IMR-90 (cell line): ENCODE results near the gene HS3ST1. TPM values are rescaled to one million over a fixed set of nuclear protein-coding genes. Genes with fewer than 3 reads are reported as not detected.

Source experiments
- ATAC-seq: fragments of 200-7000 bp; cut with Tn5 transposase; 2 replicates; pipeline ENCODE4 v1.9.1; 2020; ENCODE audit warnings: low read depth, mild to moderate bottlenecking, moderate library complexity
- BruUV-seq: library from RNA; stranded (reverse); fragments of 400-500 nt; replicated peaks from 2 replicates; lab custom pipeline; 2021; lab: Mats Ljungman, UMichigan
- CTCF ChIA-PET: fragments of 300-600 bp; formaldehyde crosslinking; extraction: SDS; loops from one replicate; lab custom pipeline; 2021; ENCODE audit warnings: antibody characterized with exemption; lab: Yijun Ruan, JAX
- POLR2A ChIA-PET: fragments of 300-600 bp; sonication (Branson Sonifier 250); formaldehyde crosslinking; loops from one replicate; lab custom pipeline; 2022; ENCODE audit warnings: antibody characterized with exemption; ENCODE audit not compliant: unreplicated experiment; lab: Charles Lee
- DNase-seq: peaks from one replicate; pipeline ENCODE4 v3.0.0; 2013
- H2AFZ ChIP-seq: replicated peaks from 2 replicates; pipeline ENCODE3; 2013; ENCODE audit warnings: low read length, mild to moderate bottlenecking; ENCODE audit not compliant: poor library complexity
- H2AK5ac ChIP-seq: 2 replicates; pipeline ENCODE4 v1.6.1; 2013; ENCODE audit warnings: low read depth, low read length, inconsistent platforms
- H2AK9ac ChIP-seq: replicated peaks from 2 replicates; pipeline ENCODE3; 2013; ENCODE audit warnings: mild to moderate bottlenecking, low read depth, low read length, moderate library complexity; ENCODE audit not compliant: poor library complexity
- H2BK120ac ChIP-seq: 2 replicates; pipeline ENCODE4 v1.6.1; 2013; ENCODE audit warnings: low read depth, low read length, inconsistent platforms
- H2BK15ac ChIP-seq: 3 replicates; pipeline ENCODE4 v1.6.1; 2013; ENCODE audit warnings: low read depth, low read length, inconsistent platforms
- H2BK20ac ChIP-seq: 2 replicates; pipeline ENCODE4 v1.6.1; 2013; ENCODE audit warnings: low read depth, mild to moderate bottlenecking, inconsistent platforms, low read length, moderate library complexity
- H2BK5ac ChIP-seq: 2 replicates; pipeline ENCODE4 v1.6.1; 2013; ENCODE audit warnings: mild to moderate bottlenecking, low read depth, low read length, inconsistent platforms; ENCODE audit not compliant: poor library complexity, severe bottlenecking
- H3K14ac ChIP-seq: replicated peaks from 2 replicates; pipeline ENCODE4 v1.6.1; 2013; ENCODE audit warnings: low read depth, low read length, inconsistent platforms
- H3K18ac ChIP-seq: 2 replicates; pipeline ENCODE4 v1.6.1; 2013; ENCODE audit warnings: low read depth, low read length, control low read depth
- H3K23ac ChIP-seq: 2 replicates; pipeline ENCODE4 v1.6.1; 2013; ENCODE audit warnings: low read depth, low read length, inconsistent platforms
- H3K27ac ChIP-seq: 2 replicates; pipeline ENCODE4 v1.5.1; 2013; ENCODE audit warnings: mild to moderate bottlenecking, control low read depth, low read length; ENCODE audit not compliant: insufficient read depth
- H3K27me3 ChIP-seq: 2 replicates; pipeline ENCODE4 v1.6.1; 2013; ENCODE audit warnings: low read length; ENCODE audit not compliant: control insufficient read depth, insufficient read depth
- H3K36me3 ChIP-seq: 2 replicates; pipeline ENCODE4 v1.6.1; 2013; ENCODE audit warnings: low read length, mixed read lengths; ENCODE audit not compliant: control insufficient read depth, insufficient read depth
- H3K4ac ChIP-seq: 2 replicates; pipeline ENCODE4 v1.6.1; 2013; ENCODE audit warnings: low read depth, low read length, inconsistent platforms
- H3K4me1 ChIP-seq: 2 replicates; pipeline ENCODE4 v1.6.1; 2013; ENCODE audit warnings: low read length, mixed read lengths; ENCODE audit not compliant: control insufficient read depth, insufficient read depth
- H3K4me2 ChIP-seq: 2 replicates; pipeline ENCODE4 v1.6.1; 2013; ENCODE audit warnings: low read depth, mild to moderate bottlenecking, control low read depth, low read length, moderate library complexity
- H3K4me3 ChIP-seq: 2 replicates; pipeline ENCODE4 v1.5.1; 2013; ENCODE audit warnings: low read depth, mild to moderate bottlenecking, control low read depth, low read length, moderate library complexity; ENCODE audit not compliant: insufficient read depth
- H3K56ac ChIP-seq: 2 replicates; pipeline ENCODE4 v1.6.1; 2013; ENCODE audit warnings: low read length, inconsistent platforms; ENCODE audit not compliant: insufficient read depth; ENCODE audit errors: extremely low read depth
- H3K79me1 ChIP-seq, 2 experiments: 2 replicates each; pipeline ENCODE4 v1.6.1; 2013; ENCODE audit warnings: low read length in 2 of 2, inconsistent platforms in 1 of 2, low read depth in 1 of 2
- H3K9ac ChIP-seq: 2 replicates; pipeline ENCODE4 v1.6.1; 2013; ENCODE audit warnings: low read depth, low read length, control low read depth
- H3K9me1 ChIP-seq: 2 replicates; pipeline ENCODE4 v1.6.1; 2013; ENCODE audit warnings: low read length, inconsistent platforms; ENCODE audit not compliant: insufficient read depth
- H3K9me3 ChIP-seq: 2 replicates; pipeline ENCODE4 v1.6.1; 2013; ENCODE audit warnings: low read length; ENCODE audit not compliant: control insufficient read depth, insufficient read depth
- H4K20me1 ChIP-seq: 2 replicates; pipeline ENCODE4 v1.6.1; 2013; ENCODE audit warnings: low read length, inconsistent platforms; ENCODE audit not compliant: insufficient read depth
- H4K5ac ChIP-seq: 2 replicates; pipeline ENCODE4 v1.6.1; 2013; ENCODE audit warnings: mild to moderate bottlenecking, low read depth, low read length, control low read depth
- H4K8ac ChIP-seq, 2 experiments: 2 replicates each; pipeline ENCODE4 v1.6.1; 2013; ENCODE audit warnings: low read depth in 2 of 2, low read length in 2 of 2, control low read depth in 1 of 2, inconsistent platforms in 1 of 2
- H4K91ac ChIP-seq: 2 replicates; pipeline ENCODE4 v1.6.1; 2013; ENCODE audit warnings: low read depth, low read length, inconsistent platforms; ENCODE audit not compliant: insufficient read depth
- CHD1 ChIP-seq: IDR thresholded peaks from 2 replicates; pipeline ENCODE4 v1.6.1; 2012; ENCODE audit warnings: low read depth, low read length, improper control_type of control experiment
- MXI1 ChIP-seq: IDR thresholded peaks from 2 replicates; pipeline ENCODE4 v1.6.1; 2012; ENCODE audit warnings: low read depth, mild to moderate bottlenecking, low read length, moderate library complexity, borderline replicate concordance
- NFE2L2 ChIP-seq: fragments of 150-350 bp; IDR thresholded peaks from 2 replicates; pipeline ENCODE4 v1.6.1; 2016; ENCODE audit warnings: low read depth, mild to moderate bottlenecking, low read length
- RAD21 ChIP-seq: IDR thresholded peaks from 2 replicates; pipeline ENCODE4 v1.6.1; 2012; ENCODE audit warnings: low read length, improper control_type of control experiment
- SMC3 ChIP-seq: fragments of 150-350 bp; IDR thresholded peaks from 2 replicates; pipeline ENCODE4 v1.6.1; 2016; ENCODE audit warnings: low read depth, mild to moderate bottlenecking, antibody characterized with exemption, low read length, moderate library complexity
- WGBS, 2 experiments: methylation state at CpG; one replicate each; pipeline versions ENCODE4 v1.1.5 to v1.1.7; 2013; ENCODE audit warnings: missing lambda C conversion rate in 2 of 2; ENCODE audit not compliant: insufficient read length in 1 of 2; ENCODE audit errors: extremely low coverage in 2 of 2; 5-methylcytosine and 5-hydroxymethylcytosine counted together
- dilution Hi-C: fragments of 300-500 bp; cut with HindIII; formaldehyde crosslinking; loops from one replicate; pipeline ENCODE4 v1.14.3; 2018; ENCODE audit warnings: low sequenced_read_pairs; ENCODE audit not compliant: unreplicated experiment
- in situ Hi-C: fragments of 300-500 bp; cut with MboI; formaldehyde crosslinking; loops from 3 replicates; pipeline ENCODE4 v1.14.3; 2019; ENCODE audit warnings: low sequenced_read_pairs, inconsistent platforms, mixed read lengths
- intact Hi-C: fragments of 100-400 bp; cut with micrococcal nuclease; formaldehyde crosslinking; loops from 2 replicates; pipeline ENCODE4 v1.10.0; 2022
- polyA plus RNA-seq, 3 experiments: library from polyadenylated mRNA; depleted of rRNA; stranded (reverse); fragments of >200 nt; gene quantifications; 2 replicates each; pipeline ENCODE4 v1.2.3, GENCODE V29; 2012; ENCODE audit warnings: low replicate concordance in 1 of 3
- total RNA-seq: library from RNA; depleted of rRNA; stranded (reverse); fragments of >200 nt; gene quantifications from 2 replicates; pipeline ENCODE4 v1.2.3, GENCODE V29; 2012

The HS3ST1 gene
- total and polyA plus RNA-seq, 2 of the 4 experiments (the other 2 are of a cell fraction) = 0.09 TPM; not detected in 1

- Histone ChIP-seq H2BK120ac (no peak overlapping the region), H2BK20ac (no peak overlapping the region), H3K4me1 (no peaks in the 10 kb centered on the region), H3K9me1 (no peaks in the 10 kb centered on the region), H3K18ac (no peak overlapping the region), H2AK9ac (no peak overlapping the region), H4K8ac (no peak overlapping the region), H4K20me1 (no peaks in the 10 kb centered on the region), H4K5ac (no peak overlapping the region), H2BK5ac (no peak overlapping the region), H3K79me1 (no peaks in the 10 kb centered on the region), H3K9ac (no peak overlapping the region), H2AK5ac (no peak overlapping the region), H3K27ac (no peak overlapping the region), H3K27me3 (no peaks in the 10 kb centered on the region; the same call in 1 of the 2 replicates), H3K4me2 (no peak overlapping the region), H3K56ac (no peak overlapping the region), H3K23ac (no peak overlapping the region), H3K4me3 (no peak overlapping the region), H4K91ac (no peak overlapping the region), H3K4ac (no peak overlapping the region), H3K14ac (no peak overlapping the region), H3K9me3 (no peaks in the 10 kb centered on the region), H2AFZ (no peak overlapping the region), H2BK15ac (no peak overlapping the region), H3K36me3 (no peaks in the 10 kb centered on the region)
- dilution Hi-C loops = no loop called here
- in situ Hi-C loops = loop anchor here (5.0 kb wide), 1 partner anchor 834 kb away; no protein-coding TSS in a partner anchor
- DNase-seq = no peak
- no CpG with 5 or more reads among the region's 3 CpGs for WGBS, 2 experiments
- ChIA-PET CTCF (no interaction called here), POLR2A (no interaction called here)
- intact Hi-C loops = no loop called here
- TF ChIP-seq NFE2L2 (no peak), CHD1 (no peak), MXI1 (no peak), RAD21 (no peak), SMC3 (no peak)
- ATAC-seq = no peak
- no TSS peak for BruUV-seq
Observed at GRCh38 chr4:11416767-11417113, 12.0 kb downstream of the HS3ST1 start.
